ENCODE measurements around the gene ECHS1. TPM values are rescaled to one million over a fixed set of nuclear protein-coding genes. Genes with fewer than 3 reads are reported as not detected.
A peak's percentile ranks its signal among the peaks of the same experiment; 100 is the strongest.

Gene ECHS1
- total and polyA plus RNA-seq, 2 donors (not counting 1 experiment from before 2014, with no cell fraction given): 19.3 to 29.5 TPM

GRCh38 chr10:133362846-133363245 lies 10.3 kb downstream of the ECHS1 start:
- POLR2A ChIA-PET: no interaction called here
- Histone ChIP-seq H3K4me2 (replicated peaks; ENCODE audit: low read depth, low read length, poor library complexity, severe bottlenecking) (no peak overlapping the region), H3K79me2 (ENCODE audit: control insufficient read depth, insufficient read depth, low read length) (no peaks in the 10 kb centered on the region), H3K9me3 (ENCODE audit: control extremely low read depth in 1 of 3, control insufficient read depth in 2 of 3, insufficient read depth in 1 of 3, low read length in 2 of 3) (peaks cover 0 to 17% (median 0%) of the 10 kb centered on the region in 3 donors), H4K20me1 (ENCODE audit: control insufficient read depth, insufficient read depth, low read length, poor library complexity, severe bottlenecking) (no peaks in the 10 kb centered on the region), H3K9ac (ENCODE audit: low read length) (no peak overlapping the region), H2AFZ (ENCODE audit: insufficient read depth, low read depth, low read length, poor library complexity, severe bottlenecking) (no peak overlapping the region), H3K4me3 (ENCODE audit: control extremely low read depth in 1 of 5, extremely low read depth in 1 of 5, insufficient read depth in 1 of 5, low read depth in 2 of 5, low read length in 4 of 5) (no peak overlapping the region), H3K4me1 (ENCODE audit: control insufficient read depth in 2 of 2, insufficient read depth in 2 of 2, low read length in 2 of 2) (peaks cover 12 to 21% of the 10 kb centered on the region in 2 donors), H3K36me3 (replicated peaks in 1 of 2; ENCODE audit: control extremely low read depth in 1 of 2, control insufficient read depth in 1 of 2, extremely low read depth in 1 of 2, insufficient read depth in 2 of 2, low read length in 1 of 2) (peaks cover 0 to 29% of the 10 kb centered on the region in 2 experiments), H3K27ac (ENCODE audit: low read length in 2 of 2) (no peak overlapping the region), H3K27me3 (replicated peaks in 1 of 4; ENCODE audit: control extremely low read depth in 1 of 4, control insufficient read depth in 3 of 4, insufficient read depth in 4 of 4, low read length in 3 of 4) (no peaks in the 10 kb centered on the region)
- Mint-ChIP-seq H3K4me1 (peaks cover 25% of the 10 kb centered on the region), H3K4me3 (no peak overlapping the region), H3K9me3 (ENCODE audit: insufficient read depth) (no peaks in the 10 kb centered on the region), H3K27ac (peak overlapping the region; percentile 20), H3K27me3 (no peaks in the 10 kb centered on the region)
- CTCF ChIA-PET: interaction anchor here (1.7 kb wide), 1 partner anchor 33 kb away, joined by 10 read pairs; no protein-coding TSS in a partner anchor
- WGBS (ENCODE audit: insufficient coverage): 98% methylated on average over 13 of the region's 13 CpGs
- ATAC-seq (ENCODE audit: low read depth) (no peak), DNase-seq (no peak)
- intact Hi-C loops (cut with micrococcal nuclease): no loop called here
- TF ChIP-seq CTCF (IDR thresholded peaks at IDR 0.05) (no peak), EZH2 (IDR thresholded peaks at IDR 0.05; ENCODE audit: borderline replicate concordance, insufficient read depth, low read depth, low read length, poor library complexity, severe bottlenecking) (no peak)

- Histone ChIP-seq H3K27ac (ENCODE audit: low read length in 2 of 2) (peak overlapping the region; percentile 19 to 37), H4K20me1 (ENCODE audit: control insufficient read depth, insufficient read depth, low read length, poor library complexity, severe bottlenecking) (peaks cover 5% of the 10 kb centered on the region), H3K79me2 (ENCODE audit: control insufficient read depth, insufficient read depth, low read length) (no peaks in the 10 kb centered on the region), H3K4me1 (ENCODE audit: control insufficient read depth in 2 of 2, insufficient read depth in 2 of 2, low read length in 2 of 2) (peaks cover 12 to 26% of the 10 kb centered on the region in 2 donors), H3K4me2 (replicated peaks; ENCODE audit: low read depth, low read length, poor library complexity, severe bottlenecking) (peak overlapping the region; percentile 55), H3K4me3 (ENCODE audit: control extremely low read depth in 1 of 5, extremely low read depth in 1 of 5, insufficient read depth in 1 of 5, low read depth in 2 of 5, low read length in 4 of 5) (peak overlapping the region in 2 of 5 experiments; percentile 33 to 44), H3K9me3 (ENCODE audit: control extremely low read depth in 1 of 3, control insufficient read depth in 2 of 3, insufficient read depth in 1 of 3, low read length in 2 of 3) (peaks cover 0 to 17% (median 0%) of the 10 kb centered on the region in 3 donors), H3K27me3 (replicated peaks in 1 of 4; ENCODE audit: control extremely low read depth in 1 of 4, control insufficient read depth in 3 of 4, insufficient read depth in 4 of 4, low read length in 3 of 4) (no peaks in the 10 kb centered on the region), H2AFZ (ENCODE audit: insufficient read depth, low read depth, low read length, poor library complexity, severe bottlenecking) (peak overlapping the region; percentile 45), H3K9ac (ENCODE audit: low read length) (peak overlapping the region; percentile 30), H3K36me3 (replicated peaks in 1 of 2; ENCODE audit: control extremely low read depth in 1 of 2, control insufficient read depth in 1 of 2, extremely low read depth in 1 of 2, insufficient read depth in 2 of 2, low read length in 1 of 2) (peaks cover 0 to 28% of the 10 kb centered on the region in 2 experiments)
- intact Hi-C loops (cut with micrococcal nuclease): no loop called here
- no peak for TF ChIP-seq EZH2 (IDR thresholded peaks at IDR 0.05; ENCODE audit: borderline replicate concordance, insufficient read depth, low read depth, low read length, poor library complexity, severe bottlenecking)
- no peak for TF ChIP-seq CTCF (IDR thresholded peaks at IDR 0.05)
- DNase-seq (peak; percentile 47), ATAC-seq (ENCODE audit: low read depth) (peak; percentile 11)
- H3K4me1 Mint-ChIP-seq: peaks cover 26% of the 10 kb centered on the region
- H3K27ac Mint-ChIP-seq: peak overlapping the region; percentile 79
- POLR2A ChIA-PET: interaction anchor here (1.8 kb wide), 1 partner anchor 11 kb away, joined by 7 read pairs; the partner anchor contains the start of gene ECHS1
- H3K9me3 Mint-ChIP-seq (ENCODE audit: insufficient read depth): no peaks in the 10 kb centered on the region
- H3K27me3 Mint-ChIP-seq: no peaks in the 10 kb centered on the region
- 19% methylated on average over 12 of the region's 18 CpGs for WGBS (ENCODE audit: insufficient coverage)
- peak overlapping the region; percentile 56 for H3K4me3 Mint-ChIP-seq
- CTCF ChIA-PET: interaction anchor here (0.6 to 1.7 kb wide), 9 partner anchors 9 to 104 kb away, joined by 3 to 10 read pairs (median 3); partner anchors contain the start of gene ECHS1
Observed at GRCh38 chr10:133361773-133362441, 11.2 kb downstream of the ECHS1 start.

Measured in B cell (primary cell).